Left ventricle myocardium inferior (tissue), 1 donor: ENCODE data around the gene KPNA6. TPM values are rescaled to one million over a fixed set of nuclear protein-coding genes. Genes with fewer than 3 reads are reported as not detected.
"Not testable (repeated sequence)": the region's sequence is repeated elsewhere in the genome, so short reads cannot be mapped to it uniquely, and the experiment has no call there.

Experiments used
- DNase-seq: peaks from one replicate; pipeline ENCODE4 v3.0.0-alpha.2; 2020
- H3K27ac ChIP-seq: fragments of 200-600 bp; replicated peaks from 2 replicates; pipeline ENCODE4 v1.8.0; 2021
- H3K27me3 ChIP-seq: fragments of 200-600 bp; 2 replicates; pipeline ENCODE4 v1.8.0; 2021; ENCODE audit warnings: low read depth
- H3K36me3 ChIP-seq: fragments of 200-600 bp; 2 replicates; pipeline ENCODE4 v1.8.0; 2021
- H3K4me1 ChIP-seq: fragments of 200-600 bp; 2 replicates; pipeline ENCODE4 v1.8.0; 2021
- H3K4me3 ChIP-seq: fragments of 200-600 bp; 2 replicates; pipeline ENCODE4 v1.8.0; 2021; ENCODE audit warnings: mild to moderate bottlenecking, moderate library complexity
- H3K9me3 ChIP-seq: fragments of 200-600 bp; replicated peaks from 2 replicates; pipeline ENCODE4 v1.8.0; 2021
- CTCF ChIP-seq: fragments of 200-600 bp; IDR thresholded peaks from 2 replicates; pipeline ENCODE4 v1.8.0; 2021; ENCODE audit warnings: antibody characterized with exemption, mild to moderate bottlenecking, borderline replicate concordance
- intact Hi-C: fragments of 100-400 bp; cut with micrococcal nuclease; formaldehyde crosslinking; loops from one replicate; pipeline ENCODE4 v1.11.0; 2022
- total RNA-seq: library from RNA; stranded (reverse); fragmentation: NEBNext Ultra II Directional; extraction: Animal tissue kit (Norgen Biotek cat#: 25700); gene quantifications from one replicate; pipeline ENCODE4 v1.2.1, GENCODE V29; 2021
- donor health status: DM: no; HTN: yes; CAD: no; lungs with severe emphysema.

KPNA6 gene
- total RNA-seq, 1 donor from 2014 or later = 75.9 TPM

- Histone ChIP-seq H3K9me3 (no peaks in the 10 kb centered on the region), H3K36me3 (peaks cover 48% of the 10 kb centered on the region), H3K27me3 (no peaks in the 10 kb centered on the region), H3K4me3 (no peak overlapping the region), H3K4me1 (peaks cover 27% of the 10 kb centered on the region), H3K27ac (no peak overlapping the region)
- intact Hi-C loops = no loop called here
- no peak for DNase-seq
- TF ChIP-seq CTCF = no peak
These were observed 33.0 kb upstream of the KPNA6 start for GRCh38 chr1:32074841-32075240.

GRCh38 chr1:32077451-32077850 is 30.4 kb upstream of the KPNA6 start:
- no peak for TF ChIP-seq CTCF
- Histone ChIP-seq H3K36me3 (peaks cover 59% of the 10 kb centered on the region), H3K9me3 (no peaks in the 10 kb centered on the region), H3K27me3 (no peaks in the 10 kb centered on the region), H3K4me3 (no peak overlapping the region), H3K4me1 (peaks cover 17% of the 10 kb centered on the region), H3K27ac (no peak overlapping the region)
- no peak for DNase-seq
- intact Hi-C loops = no loop called here

DNA sequence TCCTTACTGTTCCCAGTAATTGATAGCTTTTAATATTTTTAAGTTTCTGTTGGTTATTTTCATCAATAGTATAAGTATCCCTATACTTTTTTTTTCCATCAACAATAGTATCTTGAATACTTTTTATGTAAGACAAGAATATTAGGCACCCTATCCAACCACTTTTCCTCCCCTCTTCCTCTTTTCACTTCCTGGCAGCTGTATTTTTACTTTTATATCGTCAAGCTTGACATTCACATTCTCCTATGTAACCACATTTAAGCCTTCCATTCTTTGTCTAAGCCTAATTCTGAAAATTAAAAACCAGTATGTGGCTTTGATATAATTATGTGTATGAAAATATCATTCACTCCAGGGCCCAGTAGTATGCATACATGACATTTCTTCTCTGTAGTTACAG is 25.8 kb upstream of the KPNA6 start:
- no peaks in the 10 kb centered on the region for H3K9me3 ChIP-seq
- no peaks in the 10 kb centered on the region for H3K4me1 ChIP-seq
- no peak overlapping the region for H3K4me3 ChIP-seq
- no peak for DNase-seq
- intact Hi-C loops = no loop called here
- H3K27ac ChIP-seq = no peak overlapping the region
- H3K27me3 ChIP-seq = no peaks in the 10 kb centered on the region
- TF ChIP-seq CTCF = no peak
- H3K36me3 ChIP-seq = peaks cover 68% of the 10 kb centered on the region

DNA sequence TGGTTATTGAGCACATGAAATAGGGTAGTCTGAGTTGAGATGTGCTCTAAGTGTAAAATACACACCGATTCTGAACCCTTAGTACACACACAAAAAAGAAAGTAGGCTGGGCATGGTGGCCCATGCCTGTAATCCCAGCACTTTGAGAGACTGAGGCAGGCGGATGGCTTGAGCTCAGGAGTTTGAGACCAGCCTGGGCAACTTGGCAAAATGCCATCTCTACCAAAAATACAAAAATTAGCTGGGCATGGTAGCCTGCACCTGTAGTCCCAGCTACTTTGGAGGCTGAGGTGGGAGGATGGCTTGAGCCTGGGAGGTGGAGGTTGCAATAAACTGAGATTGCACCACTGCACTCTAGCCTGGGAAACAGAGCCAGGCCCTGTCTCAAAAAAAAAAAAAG is 21.5 kb upstream of the KPNA6 start:
- H3K27ac ChIP-seq, DNase-seq, H3K27me3 ChIP-seq, H3K4me1 ChIP-seq, H3K9me3 ChIP-seq, intact Hi-C loops, H3K4me3 ChIP-seq: not testable (repeated sequence)
- peaks cover 45% of the 10 kb centered on the region for H3K36me3 ChIP-seq

DNA sequence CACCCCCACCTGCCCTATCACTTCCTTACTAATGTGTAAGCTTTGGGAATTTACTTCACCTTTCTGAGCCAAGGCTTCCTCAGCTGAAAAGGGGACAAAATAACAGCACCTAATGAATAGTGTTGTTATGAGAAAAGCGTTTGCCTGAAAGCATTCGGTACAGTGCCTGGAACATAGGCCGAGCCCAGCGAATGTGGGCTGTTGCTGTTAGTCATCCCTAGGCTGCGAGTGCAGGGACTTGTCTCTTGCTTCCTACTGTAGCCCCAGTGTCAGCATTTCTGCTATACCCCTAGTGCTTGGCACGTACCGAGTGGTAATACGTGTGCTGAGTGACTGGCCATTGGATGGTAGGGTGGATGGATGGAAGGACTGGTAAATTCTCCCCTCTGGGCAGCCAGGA is 16.7 kb upstream of the KPNA6 start:
- DNase-seq = no peak
- H3K36me3 ChIP-seq = peaks cover 60% of the 10 kb centered on the region
- no peak overlapping the region for H3K4me3 ChIP-seq
- H3K9me3 ChIP-seq = no peaks in the 10 kb centered on the region
- H3K27ac ChIP-seq = no peak overlapping the region
- TF ChIP-seq CTCF = no peak
- H3K27me3 ChIP-seq = no peaks in the 10 kb centered on the region
- no peaks in the 10 kb centered on the region for H3K4me1 ChIP-seq
- intact Hi-C loops = no loop called here

DNA sequence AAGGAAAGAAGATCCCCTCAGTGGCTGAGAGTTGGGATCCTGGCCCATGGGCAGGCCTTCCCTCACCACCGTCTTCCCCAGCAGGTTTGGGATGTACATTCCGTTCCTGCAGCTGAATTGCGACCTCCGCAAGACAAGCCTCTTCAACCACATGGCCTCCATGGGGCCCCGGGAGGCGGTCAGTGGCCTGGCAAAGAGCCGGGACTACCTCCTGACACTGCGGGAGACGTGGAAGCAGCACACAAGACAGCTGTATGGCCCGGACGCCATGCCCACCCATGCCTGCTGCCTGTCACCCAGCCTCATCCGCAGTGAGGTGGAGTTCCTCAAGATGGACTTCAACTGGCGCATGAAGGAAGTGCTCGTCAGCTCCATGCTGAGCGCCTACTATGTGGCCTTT is 16.3 kb upstream of the KPNA6 start:
- no peaks in the 10 kb centered on the region for H3K27me3 ChIP-seq
- no peaks in the 10 kb centered on the region for H3K4me1 ChIP-seq
- intact Hi-C loops = no loop called here
- peaks cover 60% of the 10 kb centered on the region for H3K36me3 ChIP-seq
- H3K27ac ChIP-seq = no peak overlapping the region
- no peak for DNase-seq
- H3K4me3 ChIP-seq = no peak overlapping the region
- H3K9me3 ChIP-seq = no peaks in the 10 kb centered on the region
- TF ChIP-seq CTCF = no peak
